CD4-positive, alpha-beta T cell treated with Interleukin-12 subunit alpha and Interleukin-12 subunit beta, for 1 hour (primary cell): Measurements from ENCODE around the gene ATXN10.
"Not testable (repeated sequence)": the region's sequence is repeated elsewhere in the genome, so short reads cannot be mapped to it uniquely, and the experiment has no call there.

Experiments used
- DNase-seq: peaks from one replicate; pipeline ENCODE4 v3.0.0-alpha.2; 2020

Gene ATXN10

GRCh38 chr22:45645150-45645525, 26.5 kb upstream of the ATXN10 start:
- no peak for DNase-seq

DNA sequence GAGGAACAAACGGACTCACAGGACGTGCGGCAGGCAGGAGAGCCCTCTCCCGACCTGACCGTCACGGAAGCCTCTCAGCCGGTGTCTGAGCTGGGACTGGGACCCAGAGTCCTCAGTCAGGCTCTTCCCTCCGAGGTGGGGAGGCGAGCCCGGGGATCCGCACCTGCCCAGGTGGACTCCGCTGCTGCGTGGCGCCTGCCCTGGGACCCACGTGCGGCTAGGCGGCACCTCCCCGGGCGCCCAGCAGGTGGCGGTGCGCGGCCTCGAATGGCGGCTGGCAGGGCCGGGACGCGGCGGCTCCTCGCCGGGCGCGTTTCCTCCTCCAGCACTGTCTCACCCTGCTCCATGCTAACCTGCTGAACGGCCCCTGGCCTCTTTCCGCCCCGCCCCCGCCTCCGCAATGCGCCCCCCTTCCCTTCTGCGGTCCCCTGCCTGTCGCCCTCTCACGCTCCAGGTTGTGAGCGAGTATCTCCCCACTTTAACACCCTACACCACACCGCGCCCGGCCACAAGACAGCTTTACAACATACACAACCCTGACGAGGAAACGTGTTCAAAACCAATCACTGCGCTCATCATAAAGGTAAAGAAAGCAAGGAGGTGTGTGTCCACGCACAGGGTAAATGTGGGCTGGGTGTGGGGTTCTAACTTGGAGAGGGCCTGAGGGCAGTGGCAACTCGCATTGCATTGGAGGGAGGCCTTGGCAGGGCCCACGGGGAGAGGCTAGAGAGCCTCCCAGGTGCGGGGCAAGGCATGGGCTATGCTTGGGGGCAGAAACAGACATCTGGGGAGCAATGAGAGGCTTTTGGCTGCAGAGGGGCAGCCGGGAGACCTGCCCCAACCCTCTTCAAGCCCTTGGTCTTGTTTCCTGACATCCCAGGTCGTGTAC, 25.9 kb upstream of the ATXN10 start:
- DNase-seq: peak; percentile 77

DNA sequence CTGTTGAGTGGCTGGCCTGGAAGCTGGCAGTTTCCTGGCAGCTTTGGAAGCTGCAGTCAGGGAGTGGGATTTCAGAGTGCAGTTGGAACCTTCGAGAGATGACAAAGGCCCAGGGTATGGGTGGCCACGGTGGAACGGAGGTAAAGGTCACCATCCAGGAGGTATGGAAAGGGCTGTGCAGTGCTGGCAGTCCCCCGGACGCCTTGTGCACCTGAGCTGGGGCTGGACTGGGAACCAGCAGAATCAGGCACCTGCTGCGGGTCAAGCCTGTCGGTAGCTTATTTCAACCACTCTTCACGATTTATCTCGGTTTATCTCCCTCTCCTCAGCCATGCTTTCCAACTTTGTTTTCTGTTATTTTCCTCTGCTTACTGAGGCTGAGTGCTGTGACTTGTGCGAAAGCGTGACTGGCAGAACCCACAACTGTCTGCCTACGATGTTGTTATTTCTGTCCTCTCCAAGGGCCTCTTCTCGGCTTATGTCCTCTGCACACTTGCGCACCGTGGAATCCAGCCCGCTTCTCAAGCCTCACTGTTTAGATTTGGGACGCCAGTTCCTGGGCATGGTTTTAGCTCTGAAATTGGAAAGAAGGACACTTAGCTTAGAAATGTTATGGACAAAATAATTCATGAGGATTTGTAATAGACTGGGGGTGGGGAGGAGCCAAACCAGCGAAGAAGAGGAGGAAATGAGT, 24.0 kb upstream of the ATXN10 start:
- DNase-seq: no peak

GRCh38 chr22:45648301-45649117, 23.1 kb upstream of the ATXN10 start:
- no peak for DNase-seq

- no peak for DNase-seq
Observed at GRCh38 chr22:45649809-45650208, 21.8 kb upstream of the ATXN10 start.

- DNase-seq: no peak
Observed at GRCh38 chr22:45650721-45651120, 20.9 kb upstream of the ATXN10 start.

DNA sequence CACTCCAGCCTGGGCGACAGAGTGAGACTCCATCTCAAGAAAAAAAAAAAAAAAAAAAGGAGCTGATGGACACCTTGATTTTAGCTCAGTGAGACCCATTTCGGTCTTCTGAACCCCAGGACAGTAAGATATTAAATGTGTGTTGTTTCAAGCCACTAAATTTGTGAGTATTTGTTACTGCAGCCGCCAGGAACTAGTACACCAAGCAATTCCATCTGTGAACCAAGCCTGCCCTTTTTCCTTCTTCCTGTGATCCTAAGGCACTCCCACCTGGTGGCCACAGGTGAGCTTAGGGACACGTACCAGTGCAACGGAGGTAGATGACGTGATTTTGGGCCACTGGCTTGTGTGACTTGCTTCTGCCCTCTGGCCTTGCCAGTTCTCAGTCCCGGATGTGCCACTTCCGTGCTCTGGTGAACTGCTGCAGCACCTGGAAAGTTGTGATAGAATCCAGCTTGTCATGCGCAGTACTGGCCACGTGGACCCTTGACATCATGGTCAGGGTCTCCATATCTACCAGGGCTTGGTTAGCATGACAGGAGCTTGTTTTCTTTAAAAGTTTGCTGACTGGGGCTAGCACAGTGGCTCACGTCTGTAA, 19.6 kb upstream of the ATXN10 start:
- no peak for DNase-seq

GRCh38 chr22:45656577-45656976, 15.1 kb upstream of the ATXN10 start:
- DNase-seq: no peak

DNA sequence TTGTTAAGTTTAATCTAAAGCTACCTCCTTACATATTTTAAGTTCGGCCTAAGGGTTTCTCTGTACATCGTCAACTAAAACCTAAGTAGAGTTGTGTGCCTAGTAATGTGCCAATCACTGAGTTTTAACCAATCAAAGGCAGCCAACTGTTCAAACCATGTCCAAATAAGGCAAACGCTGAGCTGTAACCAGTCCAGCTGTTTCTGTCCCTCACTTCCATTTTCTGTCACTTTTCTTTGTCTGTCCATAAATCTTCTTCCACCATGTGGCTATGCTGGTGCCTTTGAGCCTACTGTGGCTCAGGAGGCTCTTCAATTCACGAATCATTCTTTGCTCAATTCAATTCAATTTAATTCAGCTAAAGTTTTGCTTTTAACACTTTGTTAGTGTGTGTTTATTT, 13.9 kb upstream of the ATXN10 start:
- no peak for DNase-seq

DNA sequence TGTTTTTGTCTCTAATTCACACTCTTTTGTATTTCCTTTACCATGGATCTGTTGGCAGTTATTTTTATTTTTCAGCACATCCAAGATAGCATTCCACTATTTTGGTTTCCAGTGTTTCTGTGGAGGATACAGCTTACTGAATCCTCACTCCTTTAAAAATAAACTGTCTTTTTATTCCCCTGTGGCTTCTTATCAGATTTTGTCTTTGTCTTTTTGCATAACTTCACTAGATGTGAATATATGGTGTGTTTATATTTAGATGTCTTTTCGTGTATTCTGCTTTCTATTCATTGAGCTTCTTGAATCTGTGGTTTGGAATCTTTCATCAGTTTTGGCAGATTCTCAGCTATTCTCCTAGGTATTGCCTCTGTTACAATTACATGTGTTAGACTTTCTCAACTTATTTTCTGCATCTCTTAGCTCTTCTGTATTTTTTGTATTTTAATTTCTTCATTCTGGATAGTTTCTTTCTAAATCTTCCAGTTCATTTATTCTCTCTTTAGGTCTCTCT, 7.4 kb upstream of the ATXN10 start:
- no peak for DNase-seq

DNA sequence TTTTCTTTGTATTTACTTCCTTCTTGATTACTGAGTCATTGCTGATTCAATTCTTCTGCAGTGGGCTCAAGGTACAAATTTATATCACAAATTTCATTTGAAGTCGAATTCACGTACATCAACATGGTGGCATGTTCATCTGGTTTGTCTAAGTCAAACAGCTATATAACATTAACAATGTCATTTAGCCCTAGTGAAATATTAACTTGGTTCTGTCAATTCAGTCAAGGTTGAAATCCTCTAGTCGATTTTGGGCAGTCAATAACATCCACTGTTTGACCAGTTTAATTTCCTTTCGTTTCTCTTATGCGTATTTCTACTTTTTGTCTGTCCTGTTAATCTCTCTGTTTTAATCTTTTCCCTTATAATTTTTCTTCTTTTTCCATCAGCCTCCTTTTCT, 4.1 kb upstream of the ATXN10 start:
- DNase-seq: no peak

- not testable (repeated sequence) for DNase-seq
Observed at GRCh38 chr22:45670363-45670762, 1.3 kb upstream of the ATXN10 start.

GRCh38 chr22:45670981-45671782, 452 bp upstream of the ATXN10 start:
- DNase-seq: no peak

GRCh38 chr22:45672564-45673481, 1.2 kb downstream of the ATXN10 start:
- no peak for DNase-seq

- no peak for DNase-seq
Observed at GRCh38 chr22:45673482-45674175, 2.0 kb downstream of the ATXN10 start.

DNA sequence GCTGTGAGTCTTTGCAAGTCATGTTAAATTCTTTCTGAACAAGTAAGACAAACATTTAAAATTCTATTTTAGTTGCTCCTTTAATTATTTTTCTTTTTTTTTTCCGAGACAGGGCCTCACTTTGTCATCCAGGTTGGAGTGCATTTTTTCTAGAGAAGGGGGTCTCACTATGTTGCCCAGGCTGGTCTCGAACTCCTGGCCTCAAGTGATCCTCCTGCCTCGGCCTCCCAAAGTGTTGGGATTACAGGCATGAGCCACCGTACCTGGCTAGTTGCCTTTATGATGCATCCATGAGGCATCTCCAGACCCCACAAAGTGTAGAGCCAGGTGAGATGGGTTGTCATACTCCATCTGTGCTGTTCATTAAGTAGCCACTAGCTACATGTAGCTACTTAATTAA, 4.4 kb downstream of the ATXN10 start:
- DNase-seq: no peak

- DNase-seq: no peak
Observed at GRCh38 chr22:45677063-45677462, 5.4 kb downstream of the ATXN10 start.

- no peak for DNase-seq
Observed at GRCh38 chr22:45678961-45679912, 7.6 kb downstream of the ATXN10 start.
